Fibroblast of lung (primary cell): ENCODE measurements around the gene AATK.

Source experiments
- EZH2 ChIP-seq: IDR thresholded peaks from 2 replicates; pipeline ENCODE4 v1.5.1; 2012; ENCODE audit warnings: low read length, control low read depth, mild to moderate bottlenecking; ENCODE audit errors: missing control alignments
- TF ChIP-seq, protein P1 (sequence below), 2 donors: IDR thresholded peaks in 1 of 2; conservative IDR thresholded peaks in 1 of 2; 1 replicate in 1 of 2; 2 replicates in 1 of 2; pipeline ENCODE4 v1.5.1; 2011 to 2012; ENCODE audit warnings: low read length in 2 of 2, control low read depth in 1 of 2, inconsistent platforms in 1 of 2, low read depth in 1 of 2, mild to moderate bottlenecking in 1 of 2

GRCh38 chr17:81165246-81166032 lies 582 bp downstream of the AATK start, which contains the start of gene PVALEF:
- TF ChIP-seq, protein P1, sequence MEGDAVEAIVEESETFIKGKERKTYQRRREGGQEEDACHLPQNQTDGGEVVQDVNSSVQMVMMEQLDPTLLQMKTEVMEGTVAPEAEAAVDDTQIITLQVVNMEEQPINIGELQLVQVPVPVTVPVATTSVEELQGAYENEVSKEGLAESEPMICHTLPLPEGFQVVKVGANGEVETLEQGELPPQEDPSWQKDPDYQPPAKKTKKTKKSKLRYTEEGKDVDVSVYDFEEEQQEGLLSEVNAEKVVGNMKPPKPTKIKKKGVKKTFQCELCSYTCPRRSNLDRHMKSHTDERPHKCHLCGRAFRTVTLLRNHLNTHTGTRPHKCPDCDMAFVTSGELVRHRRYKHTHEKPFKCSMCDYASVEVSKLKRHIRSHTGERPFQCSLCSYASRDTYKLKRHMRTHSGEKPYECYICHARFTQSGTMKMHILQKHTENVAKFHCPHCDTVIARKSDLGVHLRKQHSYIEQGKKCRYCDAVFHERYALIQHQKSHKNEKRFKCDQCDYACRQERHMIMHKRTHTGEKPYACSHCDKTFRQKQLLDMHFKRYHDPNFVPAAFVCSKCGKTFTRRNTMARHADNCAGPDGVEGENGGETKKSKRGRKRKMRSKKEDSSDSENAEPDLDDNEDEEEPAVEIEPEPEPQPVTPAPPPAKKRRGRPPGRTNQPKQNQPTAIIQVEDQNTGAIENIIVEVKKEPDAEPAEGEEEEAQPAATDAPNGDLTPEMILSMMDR (conservative IDR thresholded peaks at IDR 0.05 in 1 of 2, IDR thresholded peaks at IDR 0.05 in 1 of 2; ENCODE audit: low read depth in 1 of 2, low read length in 2 of 2): no peak
- TF ChIP-seq EZH2: peak; percentile 63
